Measurements from ENCODE around the gene RAE1. TPM values are rescaled to one million over a fixed set of nuclear protein-coding genes. Genes with fewer than 3 reads are reported as not detected.

The RAE1 gene
- total and polyA plus RNA-seq, 2 donors (not counting 3 experiments of a cell fraction or from before 2014, with no cell fraction given): 34.1 to 55.8 TPM

- BruUV-seq (replicated peaks): no TSS peak
- H3K9ac ChIP-seq (replicated peaks; ENCODE audit: extremely low read depth, insufficient read depth, low read length): no peak overlapping the region
These were observed 50.5 kb downstream of the RAE1 start for GRCh38 chr20:57401565-57401918.

More at GRCh38 chr20:57401565-57401918, 50.5 kb downstream of the RAE1 start:
- dilution Hi-C loops (cut with MboI; ENCODE audit: extremely low pct_ligation_motif_present, low sequenced_read_pairs) (no loop called here), intact Hi-C loops (cut with micrococcal nuclease) (no loop called here)
- FAIRE-seq (no peak), DNase-seq (ENCODE audit: low read depth, low spot score) (no peak)
- Histone ChIP-seq H3K9me3 (replicated peaks; ENCODE audit: control insufficient read depth, insufficient read depth, low read length) (no peaks in the 10 kb centered on the region), H3K79me2 (ENCODE audit: control insufficient read depth, insufficient read depth, low read length) (peaks cover 2% of the 10 kb centered on the region), H4K20me1 (replicated peaks; ENCODE audit: control insufficient read depth, extremely low read depth, insufficient read depth, low read length) (no peaks in the 10 kb centered on the region), H3K4me1 (ENCODE audit: control insufficient read depth, extremely low read depth, insufficient read depth, low read length) (no peaks in the 10 kb centered on the region), H3K27me3 (ENCODE audit: control insufficient read depth in 2 of 2, insufficient read depth in 2 of 2, low read length in 2 of 2) (no peaks in the 10 kb centered on the region), H2AFZ (ENCODE audit: low read depth, low read length) (no peak overlapping the region), H3K9me1 (replicated peaks; ENCODE audit: control insufficient read depth, extremely low read depth, insufficient read depth, low read length) (no peaks in the 10 kb centered on the region), H3K4me2 (ENCODE audit: insufficient read depth, low read length) (no peak overlapping the region), H3K27ac (ENCODE audit: insufficient read depth, low read depth, low read length) (no peak overlapping the region), H3K4me3 (replicated peaks in 1 of 3; ENCODE audit: insufficient read depth in 1 of 3, low read depth in 1 of 3, low read length in 3 of 3) (no peak overlapping the region), H3K36me3 (ENCODE audit: control insufficient read depth in 2 of 2, extremely low read depth in 1 of 2, insufficient read depth in 2 of 2, low read length in 2 of 2) (peaks cover 5 to 29% of the 10 kb centered on the region in 2 experiments)
- no peak for TF ChIP-seq POLR2A (IDR thresholded peaks at IDR 0.05; ENCODE audit: low read depth, low read length)
- TF ChIP-seq, protein P1, sequence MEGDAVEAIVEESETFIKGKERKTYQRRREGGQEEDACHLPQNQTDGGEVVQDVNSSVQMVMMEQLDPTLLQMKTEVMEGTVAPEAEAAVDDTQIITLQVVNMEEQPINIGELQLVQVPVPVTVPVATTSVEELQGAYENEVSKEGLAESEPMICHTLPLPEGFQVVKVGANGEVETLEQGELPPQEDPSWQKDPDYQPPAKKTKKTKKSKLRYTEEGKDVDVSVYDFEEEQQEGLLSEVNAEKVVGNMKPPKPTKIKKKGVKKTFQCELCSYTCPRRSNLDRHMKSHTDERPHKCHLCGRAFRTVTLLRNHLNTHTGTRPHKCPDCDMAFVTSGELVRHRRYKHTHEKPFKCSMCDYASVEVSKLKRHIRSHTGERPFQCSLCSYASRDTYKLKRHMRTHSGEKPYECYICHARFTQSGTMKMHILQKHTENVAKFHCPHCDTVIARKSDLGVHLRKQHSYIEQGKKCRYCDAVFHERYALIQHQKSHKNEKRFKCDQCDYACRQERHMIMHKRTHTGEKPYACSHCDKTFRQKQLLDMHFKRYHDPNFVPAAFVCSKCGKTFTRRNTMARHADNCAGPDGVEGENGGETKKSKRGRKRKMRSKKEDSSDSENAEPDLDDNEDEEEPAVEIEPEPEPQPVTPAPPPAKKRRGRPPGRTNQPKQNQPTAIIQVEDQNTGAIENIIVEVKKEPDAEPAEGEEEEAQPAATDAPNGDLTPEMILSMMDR (IDR thresholded peaks at IDR 0.05; ENCODE audit: extremely low read depth in 1 of 2, insufficient read depth in 1 of 2, low read depth in 1 of 2, low read length in 2 of 2): no peak
- TF ChIP-seq JUN (IDR thresholded peaks at IDR 0.05; ENCODE audit: borderline replicate concordance, insufficient read depth, insufficient read length, low read depth): no peak
- no peak for TF ChIP-seq GATA2 (IDR thresholded peaks at IDR 0.05; ENCODE audit: insufficient read depth, insufficient read length, low read depth, low read length)
- TF ChIP-seq EZH2 (IDR thresholded peaks at IDR 0.05; ENCODE audit: borderline replicate concordance, low read depth, low read length, severe bottlenecking): no peak
- no peak for TF ChIP-seq MYC (IDR thresholded peaks at IDR 0.05; ENCODE audit: low read depth, low read length)
- TF ChIP-seq POLR2AphosphoS5 (IDR thresholded peaks at IDR 0.05; ENCODE audit: insufficient read depth, low read depth, low read length): no peak
- no peak for TF ChIP-seq FOS (IDR thresholded peaks at IDR 0.05; ENCODE audit: borderline replicate concordance, insufficient read depth, low read length)
- TF ChIP-seq MAX (IDR thresholded peaks at IDR 0.05; ENCODE audit: insufficient read depth, insufficient read length): no peak
- ChIA-PET CTCF (no interaction called here), POLR2A (no interaction called here)
